22Rv1 (cell line): ENCODE data around the gene TACSTD2.

Experiments used
- H3K27ac ChIP-seq: fragments of 450-650 bp; 2 replicates; pipeline ENCODE4 v1.5.1; 2017
- ZFX ChIP-seq: fragments of 450-650 bp; IDR thresholded peaks from 2 replicates; pipeline ENCODE4 v1.6.1; 2017; ENCODE audit warnings: antibody characterized with exemption, borderline replicate concordance
- TF ChIP-seq, protein P1 (sequence below): fragments of 450-650 bp; IDR thresholded peaks from 2 replicates; pipeline ENCODE4 v1.5.1; 2017; ENCODE audit warnings: mild to moderate bottlenecking

Gene TACSTD2

DNA sequence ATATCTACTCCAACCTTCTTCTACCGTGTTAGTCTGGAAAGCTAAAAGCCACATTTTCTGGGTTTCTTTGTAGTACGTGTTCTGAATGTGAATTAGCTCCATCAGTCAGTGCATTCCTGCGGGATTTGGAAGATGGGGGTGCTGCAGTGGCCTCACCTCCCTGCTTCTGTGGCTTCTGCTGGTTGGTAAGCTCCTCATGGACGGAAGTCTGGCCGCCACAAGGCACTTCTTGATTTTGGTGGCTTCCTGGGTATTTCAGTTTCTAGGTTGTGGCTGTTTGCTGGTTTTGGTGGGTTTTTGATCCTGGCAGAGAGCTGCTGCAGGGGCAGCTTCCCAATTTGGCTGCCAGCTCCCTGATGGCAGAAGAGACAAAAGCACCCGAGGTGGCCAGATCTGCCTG lies 20.9 kb upstream of the TACSTD2 start:
- no peak overlapping the region for H3K27ac ChIP-seq
- TF ChIP-seq, protein P1, sequence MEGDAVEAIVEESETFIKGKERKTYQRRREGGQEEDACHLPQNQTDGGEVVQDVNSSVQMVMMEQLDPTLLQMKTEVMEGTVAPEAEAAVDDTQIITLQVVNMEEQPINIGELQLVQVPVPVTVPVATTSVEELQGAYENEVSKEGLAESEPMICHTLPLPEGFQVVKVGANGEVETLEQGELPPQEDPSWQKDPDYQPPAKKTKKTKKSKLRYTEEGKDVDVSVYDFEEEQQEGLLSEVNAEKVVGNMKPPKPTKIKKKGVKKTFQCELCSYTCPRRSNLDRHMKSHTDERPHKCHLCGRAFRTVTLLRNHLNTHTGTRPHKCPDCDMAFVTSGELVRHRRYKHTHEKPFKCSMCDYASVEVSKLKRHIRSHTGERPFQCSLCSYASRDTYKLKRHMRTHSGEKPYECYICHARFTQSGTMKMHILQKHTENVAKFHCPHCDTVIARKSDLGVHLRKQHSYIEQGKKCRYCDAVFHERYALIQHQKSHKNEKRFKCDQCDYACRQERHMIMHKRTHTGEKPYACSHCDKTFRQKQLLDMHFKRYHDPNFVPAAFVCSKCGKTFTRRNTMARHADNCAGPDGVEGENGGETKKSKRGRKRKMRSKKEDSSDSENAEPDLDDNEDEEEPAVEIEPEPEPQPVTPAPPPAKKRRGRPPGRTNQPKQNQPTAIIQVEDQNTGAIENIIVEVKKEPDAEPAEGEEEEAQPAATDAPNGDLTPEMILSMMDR = no peak
- no peak for TF ChIP-seq ZFX

DNA sequence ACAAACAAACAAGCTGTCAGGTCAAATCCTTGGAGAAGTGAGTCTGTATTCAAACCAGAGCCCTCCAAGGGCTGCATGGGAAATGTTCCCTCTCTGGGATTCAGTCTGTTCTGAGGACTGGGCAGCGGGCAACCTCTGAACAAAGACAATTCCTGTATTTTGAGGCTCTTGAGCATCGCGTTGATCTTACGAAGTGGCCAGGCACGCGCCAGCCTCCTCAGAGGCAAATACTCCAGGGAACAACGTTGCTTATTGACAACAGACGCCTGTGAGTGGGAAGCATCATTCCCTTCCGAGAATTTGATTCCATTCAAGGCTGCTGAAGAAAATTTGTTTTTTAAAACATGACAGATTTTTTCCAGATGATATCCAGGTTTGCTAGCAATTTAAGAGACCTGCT lies 20.0 kb upstream of the TACSTD2 start:
- no peak overlapping the region for H3K27ac ChIP-seq

DNA sequence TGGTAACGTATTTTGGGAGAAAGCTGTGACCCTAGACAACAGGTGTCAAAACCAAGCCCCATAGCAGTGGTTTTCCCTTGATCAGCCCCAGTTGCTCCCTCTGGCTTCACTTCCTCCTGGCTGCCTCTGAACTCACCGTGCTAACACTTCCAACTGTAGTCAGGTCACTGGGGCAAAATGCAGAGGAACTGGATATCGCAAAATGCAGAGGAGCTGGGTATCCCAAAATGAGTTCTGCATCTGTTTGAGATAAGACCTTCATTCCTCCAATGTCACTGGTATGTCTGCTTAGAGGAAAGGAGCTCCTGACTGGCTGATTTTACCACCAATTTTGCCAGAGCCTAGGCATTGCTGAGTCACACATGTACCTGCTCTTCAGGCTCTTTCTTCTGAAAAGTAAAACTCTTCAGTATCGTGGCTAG lies 19.6 kb upstream of the TACSTD2 start:
- no peak overlapping the region for H3K27ac ChIP-seq
- TF ChIP-seq, protein P1 = no peak
- TF ChIP-seq ZFX = no peak

More for the DNA sequence above, 20.0 kb upstream of the TACSTD2 start:
- TF ChIP-seq ZFX = no peak
- TF ChIP-seq, protein P1 = no peak

DNA sequence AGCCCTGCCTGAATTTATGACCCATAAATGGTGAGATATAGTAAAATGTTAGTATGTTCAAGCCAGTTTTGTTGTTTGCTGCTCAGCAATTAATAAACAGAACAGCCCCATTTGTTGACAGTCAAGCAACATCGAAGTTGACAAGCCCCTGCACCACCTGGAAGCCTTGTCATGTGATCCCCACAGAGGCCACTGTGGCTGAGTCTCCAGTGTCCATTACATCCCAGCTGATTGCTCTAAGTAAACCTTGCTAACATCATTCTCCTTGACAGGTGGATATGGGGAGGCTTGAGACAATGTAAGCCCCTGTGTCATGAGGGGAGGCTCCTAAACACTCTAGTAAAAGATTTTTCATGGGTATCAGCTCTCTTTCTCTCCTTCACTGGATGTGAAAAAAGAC lies 17.5 kb upstream of the TACSTD2 start:
- H3K27ac ChIP-seq = no peak overlapping the region
- TF ChIP-seq ZFX = no peak
- TF ChIP-seq, protein P1 = no peak

DNA sequence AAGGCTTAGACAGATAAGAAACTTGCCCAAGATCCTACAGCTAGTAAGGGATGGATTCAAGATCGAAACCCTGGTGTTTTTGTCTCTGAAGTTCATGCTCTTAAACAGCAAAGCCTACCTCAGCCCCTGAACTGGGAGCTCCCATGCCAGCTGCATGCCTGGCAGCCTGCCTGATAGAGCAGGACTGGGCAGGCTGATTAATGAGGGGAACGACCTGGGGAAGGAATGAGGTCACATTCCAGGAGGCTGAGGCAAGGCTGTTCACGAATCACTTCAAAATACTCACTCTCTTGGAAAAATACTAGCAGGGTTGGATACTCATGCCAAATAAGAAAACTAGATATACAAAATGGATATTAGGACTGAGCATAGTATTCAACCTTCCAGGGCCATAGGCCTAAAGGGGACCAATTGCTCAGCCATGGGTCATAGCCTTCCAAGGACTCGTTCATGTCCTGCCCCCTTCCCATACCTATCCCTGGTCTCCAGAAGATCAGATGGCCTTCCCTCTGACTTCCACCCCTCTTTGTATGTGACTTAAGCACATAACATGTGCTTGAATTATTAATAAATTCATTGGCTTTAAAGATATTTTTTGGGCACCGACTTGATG lies 15.6 kb upstream of the TACSTD2 start:
- no peak overlapping the region for H3K27ac ChIP-seq
- no peak for TF ChIP-seq ZFX
- TF ChIP-seq, protein P1 = no peak

DNA sequence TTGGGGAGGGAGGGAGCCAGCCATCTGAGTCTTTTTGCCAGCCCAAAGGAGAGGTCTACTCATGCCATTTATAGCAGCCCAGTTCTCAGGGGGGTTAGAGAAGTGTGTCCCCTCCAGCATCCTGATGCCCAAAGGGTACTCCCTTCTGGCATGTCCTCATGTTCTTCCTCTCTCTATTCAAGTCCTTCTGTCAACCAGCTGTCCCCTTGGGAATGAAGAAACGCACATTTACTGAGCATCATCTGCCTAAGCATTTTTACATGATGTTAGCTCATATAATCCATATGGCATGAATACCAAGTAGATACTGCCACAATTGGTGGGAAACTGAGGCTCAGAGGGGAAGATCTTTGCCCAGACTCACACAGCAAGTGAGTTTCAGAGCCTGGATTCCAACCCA lies 14.8 kb upstream of the TACSTD2 start:
- no peak for TF ChIP-seq ZFX
- TF ChIP-seq, protein P1 = no peak
- H3K27ac ChIP-seq = no peak overlapping the region

DNA sequence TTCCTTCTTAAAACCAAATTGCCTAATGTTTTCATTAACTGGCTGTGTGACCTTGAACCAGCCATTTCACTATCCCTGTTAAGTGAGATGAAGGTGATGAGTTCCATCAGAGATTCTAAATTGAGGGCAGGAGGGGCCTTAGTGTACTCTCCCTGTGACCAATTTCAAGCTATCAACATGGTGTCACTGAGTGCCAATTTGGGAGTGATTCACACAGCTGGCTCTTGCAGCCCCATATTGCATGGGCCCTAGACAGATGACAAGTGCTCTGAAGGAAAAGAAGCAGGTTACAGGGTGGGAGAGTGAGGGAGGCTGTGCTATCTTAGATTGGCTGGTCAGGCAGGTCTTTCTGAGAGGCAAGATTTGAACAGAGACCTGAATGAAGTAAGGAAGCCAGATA lies 13.0 kb upstream of the TACSTD2 start:
- H3K27ac ChIP-seq = no peak overlapping the region
- TF ChIP-seq, protein P1 = no peak
- no peak for TF ChIP-seq ZFX
